NCI-H2107 (cell line): ENCODE measurements around the gene BABAM2.

Experiments
- DNase-seq: peaks from one replicate; lab custom pipeline; 2025; lab: John Stamatoyannopoulos, UW

The BABAM2 gene

GRCh38 chr2:28209261-28209691 is 318.7 kb downstream of the BABAM2 start:
- DNase-seq: no peak

GRCh38 chr2:28209864-28210263 is 319.3 kb downstream of the BABAM2 start:
- no peak for DNase-seq

GRCh38 chr2:28210535-28210934 is 320.0 kb downstream of the BABAM2 start:
- DNase-seq: no peak

- DNase-seq: no peak
These were observed 325.8 kb downstream of the BABAM2 start for GRCh38 chr2:28216331-28216730.

GRCh38 chr2:28217042-28217740 is 326.7 kb downstream of the BABAM2 start:
- no peak for DNase-seq

- DNase-seq: no peak
These were observed 328.6 kb downstream of the BABAM2 start for GRCh38 chr2:28219138-28219537.

GRCh38 chr2:28219758-28220368 is 329.3 kb downstream of the BABAM2 start:
- no peak for DNase-seq

GRCh38 chr2:28224648-28225472 is 334.3 kb downstream of the BABAM2 start:
- DNase-seq: no peak

- no peak for DNase-seq
These were observed 335.0 kb downstream of the BABAM2 start for GRCh38 chr2:28225473-28226080.

GRCh38 chr2:28226558-28226957 is 336.0 kb downstream of the BABAM2 start:
- DNase-seq: no peak

GRCh38 chr2:28227498-28227897 is 337.0 kb downstream of the BABAM2 start:
- no peak for DNase-seq

GRCh38 chr2:28228434-28228995 is 338.0 kb downstream of the BABAM2 start:
- no peak for DNase-seq

- DNase-seq: no peak
These were observed 340.6 kb downstream of the BABAM2 start for GRCh38 chr2:28231110-28231631.

GRCh38 chr2:28232295-28232694 is 341.8 kb downstream of the BABAM2 start:
- no peak for DNase-seq

- no peak for DNase-seq
These were observed 342.7 kb downstream of the BABAM2 start for GRCh38 chr2:28233164-28233676.

- no peak for DNase-seq
These were observed 344.3 kb downstream of the BABAM2 start for GRCh38 chr2:28234807-28235206.

- no peak for DNase-seq
These were observed 348.7 kb downstream of the BABAM2 start for GRCh38 chr2:28239207-28239606.

- no peak for DNase-seq
These were observed 350.4 kb downstream of the BABAM2 start for GRCh38 chr2:28240937-28241336.

GRCh38 chr2:28247290-28247689 is 356.8 kb downstream of the BABAM2 start:
- peak; percentile 2 for DNase-seq

GRCh38 chr2:28247734-28248133 is 357.2 kb downstream of the BABAM2 start:
- no peak for DNase-seq

- DNase-seq: no peak
These were observed 358.0 kb downstream of the BABAM2 start for GRCh38 chr2:28248511-28248910.

GRCh38 chr2:28250006-28250405 is 359.5 kb downstream of the BABAM2 start:
- no peak for DNase-seq
